ENCODE data around the gene WWOX. TPM values are rescaled to one million over a fixed set of nuclear protein-coding genes. Genes with fewer than 3 reads are reported as not detected.

Gene WWOX
- total RNA-seq, 1 donor from 2014 or later, result 28.2 TPM

GRCh38 chr16:78783570-78784079 lies 684.2 kb downstream of the WWOX start:
- no peak for DNase-seq (ENCODE audit: extremely low spot score, unreplicated experiment)
- H3K27me3 Mint-ChIP-seq (ENCODE audit: unreplicated experiment), result peaks cover 3% of the 10 kb centered on the region
- H3K4me1 Mint-ChIP-seq (ENCODE audit: unreplicated experiment), result no peaks in the 10 kb centered on the region
- H3K4me3 Mint-ChIP-seq (ENCODE audit: unreplicated experiment), result no peak overlapping the region
- no peak for TF ChIP-seq CTCF (IDR thresholded peaks at IDR 0.05)
- no peak overlapping the region for H3K27ac Mint-ChIP-seq (ENCODE audit: unreplicated experiment)
- no peaks in the 10 kb centered on the region for H3K36me3 Mint-ChIP-seq (ENCODE audit: unreplicated experiment)
- H3K9me3 Mint-ChIP-seq (ENCODE audit: unreplicated experiment), result peaks cover 7% of the 10 kb centered on the region

- Mint-ChIP-seq H3K27ac (ENCODE audit: unreplicated experiment) (no peak overlapping the region), H3K9me3 (ENCODE audit: unreplicated experiment) (peaks cover 7% of the 10 kb centered on the region), H3K4me3 (ENCODE audit: unreplicated experiment) (no peak overlapping the region), H3K4me1 (ENCODE audit: unreplicated experiment) (no peaks in the 10 kb centered on the region), H3K36me3 (ENCODE audit: unreplicated experiment) (no peaks in the 10 kb centered on the region), H3K27me3 (ENCODE audit: unreplicated experiment) (peaks cover 3% of the 10 kb centered on the region)
- DNase-seq (ENCODE audit: extremely low spot score, unreplicated experiment), result no peak
- no peak for TF ChIP-seq CTCF (IDR thresholded peaks at IDR 0.05)
These were observed 685.3 kb downstream of the WWOX start for GRCh38 chr16:78784771-78785170.

- peaks cover 3% of the 10 kb centered on the region for H3K27me3 Mint-ChIP-seq (ENCODE audit: unreplicated experiment)
- no peak for TF ChIP-seq CTCF (IDR thresholded peaks at IDR 0.05)
- no peak overlapping the region for H3K4me3 Mint-ChIP-seq (ENCODE audit: unreplicated experiment)
- H3K9me3 Mint-ChIP-seq (ENCODE audit: unreplicated experiment), result peaks cover 7% of the 10 kb centered on the region
- H3K36me3 Mint-ChIP-seq (ENCODE audit: unreplicated experiment), result no peaks in the 10 kb centered on the region
- DNase-seq (ENCODE audit: extremely low spot score, unreplicated experiment), result no peak
- no peak overlapping the region for H3K27ac Mint-ChIP-seq (ENCODE audit: unreplicated experiment)
- no peaks in the 10 kb centered on the region for H3K4me1 Mint-ChIP-seq (ENCODE audit: unreplicated experiment)
These were observed 685.8 kb downstream of the WWOX start for GRCh38 chr16:78785218-78785617.

GRCh38 chr16:78786635-78787034 lies 687.2 kb downstream of the WWOX start:
- Mint-ChIP-seq H3K4me3 (ENCODE audit: unreplicated experiment) (no peak overlapping the region), H3K27me3 (ENCODE audit: unreplicated experiment) (peaks cover 3% of the 10 kb centered on the region), H3K4me1 (ENCODE audit: unreplicated experiment) (no peaks in the 10 kb centered on the region), H3K36me3 (ENCODE audit: unreplicated experiment) (no peaks in the 10 kb centered on the region), H3K9me3 (ENCODE audit: unreplicated experiment) (peaks cover 7% of the 10 kb centered on the region), H3K27ac (ENCODE audit: unreplicated experiment) (no peak overlapping the region)
- TF ChIP-seq CTCF (IDR thresholded peaks at IDR 0.05), result no peak
- no peak for DNase-seq (ENCODE audit: extremely low spot score, unreplicated experiment)

GRCh38 chr16:78788276-78788675 lies 688.8 kb downstream of the WWOX start:
- TF ChIP-seq CTCF (IDR thresholded peaks at IDR 0.05), result no peak
- Mint-ChIP-seq H3K4me1 (ENCODE audit: unreplicated experiment) (no peaks in the 10 kb centered on the region), H3K27ac (ENCODE audit: unreplicated experiment) (no peak overlapping the region), H3K9me3 (ENCODE audit: unreplicated experiment) (no peaks in the 10 kb centered on the region), H3K4me3 (ENCODE audit: unreplicated experiment) (no peak overlapping the region), H3K27me3 (ENCODE audit: unreplicated experiment) (no peaks in the 10 kb centered on the region), H3K36me3 (ENCODE audit: unreplicated experiment) (no peaks in the 10 kb centered on the region)
- no peak for DNase-seq (ENCODE audit: extremely low spot score, unreplicated experiment)
